ENCODE results near the gene DENND4C.
"Not testable (repeated sequence)": the region's sequence is repeated elsewhere in the genome, so short reads cannot be mapped to it uniquely, and the experiment has no call there.

DENND4C gene

DNA sequence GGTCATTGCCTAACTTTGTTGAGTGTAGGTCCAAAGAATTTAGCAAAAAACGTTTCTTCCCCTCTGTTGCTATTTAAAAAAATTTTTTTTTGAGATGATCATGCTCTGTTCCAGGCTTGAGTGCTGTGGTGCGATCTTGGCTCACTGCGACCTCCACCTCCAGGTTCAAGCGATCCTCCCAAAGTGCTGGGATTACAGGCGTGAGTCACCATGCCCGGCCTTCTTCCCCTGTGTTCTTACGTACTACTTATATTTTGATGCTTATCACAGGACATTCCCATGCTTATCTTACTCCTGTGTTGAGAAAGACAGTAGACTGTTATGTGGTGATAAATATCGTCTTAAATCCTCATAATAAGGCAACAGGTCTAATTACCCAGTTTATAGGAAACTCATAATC lies 180.8 kb downstream of the DENND4C start:
- no peak for DNase-seq (ENCODE audit: low spot score)

GRCh38 chr9:19413456-19413855 lies 183.0 kb downstream of the DENND4C start:
- DNase-seq (ENCODE audit: low spot score): not testable (repeated sequence)

- no peak for DNase-seq (ENCODE audit: low spot score)
Observed at GRCh38 chr9:19416143-19416542, 185.7 kb downstream of the DENND4C start.

DNA sequence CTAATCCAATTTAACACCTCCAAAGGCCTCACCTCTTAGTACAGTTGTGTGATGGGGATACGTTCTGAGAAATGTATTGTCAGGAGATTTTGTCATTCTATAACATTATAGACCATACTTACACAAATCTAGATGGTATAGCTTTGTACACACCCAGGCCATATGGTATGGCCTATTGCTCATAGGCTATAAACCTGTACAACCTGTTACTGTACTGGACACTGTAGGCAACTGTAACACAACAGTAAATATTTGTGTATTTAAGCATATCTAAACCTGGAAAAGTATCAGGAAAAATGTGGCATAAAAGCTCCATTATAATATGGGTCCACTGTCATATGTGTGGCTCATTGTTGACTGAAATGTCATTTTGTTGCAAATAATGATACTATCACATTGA lies 190.4 kb downstream of the DENND4C start:
- no peak for DNase-seq (ENCODE audit: low spot score)
